C1 segment of cervical spinal cord (tissue), 14 donors: Measurements from ENCODE around the gene CDH4.

Source experiments
- DNase-seq, 14 donors: peaks; one replicate each; lab custom pipeline; 2025; lab: John Stamatoyannopoulos, UW

The CDH4 gene

DNA sequence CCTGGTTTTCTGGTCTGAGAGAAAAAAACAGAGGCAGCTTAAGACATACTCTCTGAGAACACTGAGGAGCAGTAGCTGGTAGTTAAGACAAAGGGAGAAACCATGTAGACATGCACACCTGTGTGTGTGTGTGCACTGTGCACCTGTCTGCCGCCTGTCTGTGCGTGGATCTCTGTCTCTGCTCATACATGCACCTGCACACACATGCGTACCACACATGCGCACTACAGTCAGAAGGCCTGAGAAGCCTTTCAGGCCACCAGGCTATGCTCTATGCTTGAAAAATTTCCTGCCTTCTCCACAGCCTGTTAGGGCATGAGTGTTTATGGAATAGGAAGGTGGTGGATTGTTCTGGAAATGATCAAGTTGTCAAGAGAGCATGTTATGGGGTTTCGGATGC, 103.5 kb downstream of the CDH4 start:
- no peak for DNase-seq

DNA sequence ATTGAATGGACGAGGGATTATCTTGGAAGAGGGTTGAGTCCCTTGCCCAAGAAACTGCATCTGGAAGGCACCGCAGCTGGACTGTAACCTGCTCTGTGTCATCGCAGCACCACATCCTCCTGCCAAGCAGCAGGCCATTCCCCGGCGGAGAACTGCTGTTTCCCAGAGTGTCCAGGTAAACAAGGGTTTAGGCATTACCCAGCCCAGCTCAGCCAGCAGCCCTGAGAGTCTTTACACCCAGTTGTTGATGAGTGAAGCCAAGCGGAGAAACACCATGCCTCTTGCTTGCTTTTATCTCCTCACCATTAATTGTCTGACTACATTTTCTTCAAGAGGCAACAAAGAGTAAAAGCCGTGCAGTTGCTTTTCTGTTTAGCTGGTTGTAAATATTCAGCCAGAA, 104.1 kb downstream of the CDH4 start:
- no peak for DNase-seq

DNA sequence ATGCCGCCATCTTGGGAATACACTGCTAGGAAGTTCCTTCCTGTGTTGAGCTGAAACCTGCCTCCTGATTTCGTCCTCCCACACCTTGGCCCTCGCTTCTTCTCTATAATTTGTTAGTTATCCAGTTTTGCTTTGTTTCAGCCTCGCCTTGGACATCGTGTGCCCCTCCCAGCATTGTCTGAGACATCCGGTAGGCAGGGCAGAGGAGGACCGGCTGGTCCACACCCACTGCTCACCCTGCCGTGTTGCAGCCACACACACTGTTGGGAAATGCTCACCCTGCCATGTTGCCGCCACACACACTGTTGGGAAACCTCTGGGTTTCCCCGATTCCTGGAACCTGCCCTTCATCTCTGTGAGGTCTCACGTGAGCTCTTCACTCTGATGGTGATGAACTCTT, 105.1 kb downstream of the CDH4 start:
- DNase-seq = no peak

DNA sequence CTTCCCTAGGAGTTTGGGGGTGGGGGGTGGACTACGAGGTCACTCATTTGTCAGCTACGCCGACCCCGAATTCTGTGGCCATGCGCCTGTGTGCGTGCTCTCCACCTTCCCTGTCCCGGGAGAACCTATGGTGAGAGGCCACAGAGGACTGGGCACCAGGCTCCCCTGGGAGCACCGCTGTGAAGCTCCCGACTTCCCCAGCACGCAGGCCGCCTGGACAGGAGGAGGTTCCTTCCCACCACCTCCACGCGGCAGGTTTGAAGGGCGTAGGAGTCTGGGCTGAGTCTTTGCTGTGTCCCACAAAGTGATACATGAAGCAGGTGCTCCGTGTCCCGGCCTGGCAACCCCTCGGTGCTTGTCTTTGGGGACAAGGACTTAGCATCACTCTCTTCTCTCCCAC, 107.2 kb downstream of the CDH4 start:
- DNase-seq = no peak

DNA sequence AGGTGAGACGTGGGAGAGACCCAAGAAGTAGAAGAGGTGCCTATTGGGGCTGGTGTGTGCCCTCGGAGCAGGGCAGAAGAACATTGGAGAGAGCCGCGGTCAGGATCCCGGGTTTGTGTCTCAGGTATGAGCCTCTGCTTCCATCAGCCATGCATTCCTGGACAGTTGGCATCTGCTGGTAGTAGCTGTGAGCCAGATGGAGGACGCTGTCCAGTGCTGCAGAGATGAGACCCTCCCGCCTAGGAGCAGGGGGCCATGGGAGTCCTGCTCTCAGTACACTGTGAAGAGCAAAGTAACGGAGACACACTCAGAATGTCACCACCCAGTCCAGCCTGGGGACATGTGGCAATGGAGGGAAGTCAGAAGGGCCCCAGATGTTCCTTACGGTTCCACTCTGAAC, 108.2 kb downstream of the CDH4 start:
- DNase-seq = no peak

DNA sequence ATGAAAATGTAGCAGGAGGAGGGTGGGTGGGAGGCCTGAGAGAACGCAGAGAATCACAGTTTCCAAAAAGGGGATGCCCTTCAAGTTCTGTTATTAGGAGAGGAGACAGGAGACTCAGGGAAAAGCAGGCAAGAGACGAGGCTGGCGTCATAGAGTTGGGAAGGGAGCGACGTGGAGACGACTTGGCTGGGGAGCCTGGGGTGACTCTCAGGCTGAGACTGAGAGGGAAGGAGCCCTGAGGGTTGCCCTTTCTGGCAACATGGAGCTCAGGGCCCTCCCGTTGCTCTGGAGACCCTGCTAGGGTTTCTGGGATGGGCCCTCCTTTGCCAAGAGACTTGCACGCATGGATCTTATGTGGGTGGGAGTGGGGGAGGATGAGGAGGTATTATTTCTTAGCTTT, 108.9 kb downstream of the CDH4 start:
- no peak for DNase-seq

DNA sequence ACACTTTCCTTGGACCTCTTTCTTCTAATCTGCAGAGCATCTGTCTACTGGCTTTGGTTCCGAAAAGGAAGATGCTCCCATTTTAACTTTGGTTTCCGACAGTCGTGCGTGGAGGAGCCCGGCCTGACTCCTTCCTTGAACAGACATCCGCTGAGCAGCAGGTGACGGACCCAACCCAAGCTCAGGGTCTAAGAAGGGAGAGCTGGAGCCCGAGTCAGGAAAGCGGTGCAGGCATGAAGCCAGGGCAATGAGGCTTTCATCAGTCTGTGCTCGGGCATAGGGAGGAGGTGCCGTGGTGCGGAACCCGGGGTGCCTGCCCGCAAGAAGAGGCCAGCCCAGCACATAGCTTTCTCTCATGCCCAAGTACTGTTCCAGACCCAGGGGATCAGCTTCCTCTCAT, 109.4 kb downstream of the CDH4 start:
- no peak for DNase-seq

DNA sequence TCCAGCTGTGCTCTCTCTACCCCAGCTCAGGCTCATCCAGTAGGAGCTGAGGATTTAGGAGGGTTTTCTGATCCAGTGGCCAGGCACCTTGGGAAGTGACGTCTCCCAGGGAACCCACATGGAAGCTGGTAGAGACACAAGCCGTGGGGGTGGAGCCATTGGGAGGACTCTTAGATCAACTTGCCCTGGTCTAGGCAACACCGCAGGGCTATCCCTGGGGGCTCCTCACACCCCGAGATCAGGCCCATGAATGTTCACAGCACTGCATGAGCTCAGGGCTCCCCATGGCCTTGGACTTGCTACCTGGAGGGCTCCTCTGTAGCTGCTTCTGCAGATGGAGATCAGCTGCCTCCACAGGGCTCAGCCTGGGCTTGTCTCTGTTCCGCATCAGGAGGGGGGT, 112.1 kb downstream of the CDH4 start:
- DNase-seq = no peak

DNA sequence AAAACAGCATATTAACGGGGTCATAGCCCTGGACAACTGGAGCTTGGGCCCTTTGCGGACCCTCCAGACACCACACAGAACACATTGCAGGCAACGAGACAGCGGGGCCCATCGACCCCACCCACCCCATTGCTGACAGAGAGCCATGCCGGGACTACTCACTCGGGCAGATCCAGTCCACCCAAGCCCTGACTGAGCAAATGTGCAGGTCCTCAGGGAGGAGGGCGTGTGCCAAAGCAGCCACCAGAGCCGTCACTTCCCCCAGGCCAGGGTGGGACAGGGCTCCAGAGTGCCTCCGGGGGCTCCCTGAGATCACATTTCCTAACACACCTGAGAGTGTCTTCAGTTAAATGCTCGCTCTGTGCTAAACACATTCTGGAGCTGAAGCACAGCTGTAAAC, 114.9 kb downstream of the CDH4 start:
- no peak for DNase-seq

DNA sequence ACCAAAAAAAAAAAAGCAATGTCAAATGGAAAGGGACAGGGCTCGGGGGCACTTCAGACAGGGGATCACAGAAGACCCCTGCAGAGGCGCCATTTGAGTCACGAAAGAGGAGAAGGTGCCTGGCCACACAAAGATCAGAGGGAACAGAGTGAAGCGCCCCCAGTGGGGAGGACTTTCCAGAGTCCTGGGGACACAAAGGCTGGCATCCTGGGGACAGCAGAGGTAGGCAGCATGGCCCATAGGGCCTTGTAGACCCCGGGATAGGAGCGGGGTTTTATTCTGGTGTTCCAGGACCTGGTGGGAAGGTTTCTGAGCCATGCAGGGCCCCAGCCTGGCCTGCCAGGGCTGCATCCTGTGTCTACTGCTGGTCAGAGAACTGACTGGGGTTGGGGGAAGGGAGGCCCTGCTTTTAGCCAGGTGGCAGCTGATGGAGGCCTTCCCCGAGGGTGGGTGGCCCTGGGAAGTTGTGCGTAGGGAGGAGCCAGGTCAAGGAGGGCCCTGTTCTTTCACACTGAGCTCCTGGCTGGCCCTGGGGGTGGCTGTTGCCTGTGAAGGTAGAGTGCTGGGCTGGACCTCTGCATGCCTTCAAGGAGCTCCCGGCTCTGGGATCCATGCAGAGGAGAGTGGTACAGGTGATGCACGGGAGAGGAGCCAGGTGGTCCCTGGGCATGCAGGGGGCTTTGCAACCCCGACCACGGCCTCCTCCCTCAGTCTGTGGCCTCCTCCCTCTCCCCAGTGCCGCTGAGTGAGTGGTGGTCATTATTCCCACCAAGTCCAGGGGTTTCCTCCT, 117.9 kb downstream of the CDH4 start:
- no peak for DNase-seq

DNA sequence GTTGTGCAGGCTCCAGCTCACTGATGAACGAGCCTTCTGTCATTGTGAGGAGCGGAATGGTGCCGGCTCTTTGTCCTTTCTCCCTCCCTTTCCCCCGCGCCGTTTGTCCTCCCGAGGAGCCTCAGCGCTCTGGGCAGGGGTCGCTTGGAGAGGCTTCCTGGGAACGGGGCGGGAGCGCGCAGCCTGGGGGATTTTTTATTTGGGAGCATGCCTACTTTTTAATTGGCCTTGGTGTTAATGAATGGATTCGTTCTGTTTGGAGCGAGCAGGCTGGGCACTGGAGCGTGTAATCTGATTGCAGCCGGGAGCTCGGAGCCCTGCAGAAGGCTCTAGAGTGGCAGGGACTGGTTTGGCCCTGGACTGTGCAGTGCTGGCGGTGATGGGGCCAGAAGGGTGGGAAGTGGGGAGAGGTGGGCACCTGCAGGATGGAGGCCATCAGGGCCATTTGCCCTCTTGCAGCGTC, 118.8 kb downstream of the CDH4 start:
- peak in 10 of 14 donors; percentile 8 to 25 (median 18) for DNase-seq

DNA sequence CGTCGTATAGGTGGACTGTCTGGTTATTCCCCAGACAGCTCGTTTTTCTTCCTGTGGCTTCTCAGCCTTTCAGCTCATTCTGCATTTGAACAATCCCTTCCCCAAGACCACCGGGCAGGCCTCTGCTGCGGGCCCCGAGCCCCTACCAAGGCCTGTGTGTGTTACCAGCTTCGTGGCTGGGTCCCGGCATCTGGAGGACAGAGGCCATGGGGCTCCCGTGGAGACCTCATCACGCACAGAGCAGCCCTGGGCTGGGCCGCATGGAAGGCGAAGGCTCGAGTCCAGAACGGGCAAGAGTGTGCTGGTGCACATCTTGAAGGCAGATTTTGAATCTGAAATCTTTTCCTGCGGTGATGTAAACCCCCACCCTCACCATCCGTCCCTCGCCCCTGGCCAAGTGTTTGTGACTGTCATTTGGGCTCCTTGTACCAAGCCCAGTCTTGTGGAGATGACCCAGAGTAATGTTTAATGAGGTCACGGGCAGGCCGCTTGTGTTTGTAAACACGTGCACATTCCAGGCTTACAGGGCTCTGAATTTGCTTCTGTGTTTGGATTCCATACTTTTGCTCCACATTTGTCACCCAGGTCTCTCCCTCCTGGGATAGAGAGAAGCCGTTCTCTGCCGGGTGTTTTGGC, 119.6 kb downstream of the CDH4 start:
- no peak for DNase-seq

DNA sequence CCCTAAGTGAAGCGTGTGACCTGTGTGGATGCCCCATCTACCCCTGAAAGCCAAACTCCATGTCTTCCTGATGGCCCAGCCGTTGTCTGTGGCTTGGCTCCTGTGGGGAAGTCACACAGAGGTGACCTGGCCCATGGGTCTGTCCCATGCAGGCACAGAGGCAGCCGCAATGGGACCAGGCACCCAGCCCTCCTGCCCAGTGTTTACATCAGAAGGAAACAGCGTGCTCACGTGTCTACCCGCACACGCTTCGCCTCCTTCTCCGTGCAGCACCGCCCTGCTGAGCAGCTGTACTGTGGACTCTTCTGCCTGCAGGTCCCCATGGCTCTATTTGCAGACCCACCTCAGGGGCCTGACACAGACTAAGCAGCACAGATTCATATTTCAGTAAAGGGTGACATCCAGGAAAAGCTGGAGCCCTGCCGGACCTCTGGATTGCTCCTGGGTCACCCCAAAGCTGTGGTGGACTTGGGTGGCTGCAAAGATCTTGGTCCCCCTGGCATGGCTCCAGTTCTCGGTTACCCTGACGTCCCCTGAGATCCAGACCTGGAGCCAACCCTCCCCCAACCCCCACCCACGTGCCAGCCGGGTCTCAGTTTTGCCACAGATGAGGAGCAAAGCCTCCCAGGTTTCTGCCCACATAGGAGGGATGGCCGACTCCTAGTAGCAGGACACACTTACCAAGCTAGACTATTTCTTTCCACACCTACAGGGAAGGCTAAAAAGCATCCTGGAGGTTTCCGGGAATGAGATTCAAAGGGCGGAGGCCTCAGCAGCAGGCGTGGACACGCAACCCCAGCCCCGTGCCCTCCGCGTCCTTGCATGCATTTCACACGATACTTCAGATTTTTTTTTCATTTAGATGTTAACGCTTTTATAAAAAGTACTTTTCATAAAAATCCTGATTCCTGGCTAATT, 120.3 kb downstream of the CDH4 start:
- DNase-seq = no peak

DNA sequence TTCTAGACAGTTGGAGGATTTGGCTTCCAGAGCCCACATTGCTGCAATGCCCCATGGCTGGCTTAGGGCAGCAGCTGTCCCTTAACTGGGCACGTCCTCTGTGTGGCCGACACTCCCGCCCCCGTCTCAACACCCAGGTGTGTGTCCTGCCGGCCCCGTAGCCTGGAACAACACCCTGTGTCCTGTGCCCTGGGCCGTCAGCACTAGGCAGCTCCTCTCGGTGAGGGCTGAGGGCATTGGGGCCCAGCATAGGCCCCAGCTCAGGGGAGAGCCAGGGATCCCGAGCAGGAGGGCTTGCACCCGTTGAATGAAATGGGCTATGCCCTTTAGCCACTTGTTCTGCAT, 121.0 kb downstream of the CDH4 start:
- no peak for DNase-seq

DNA sequence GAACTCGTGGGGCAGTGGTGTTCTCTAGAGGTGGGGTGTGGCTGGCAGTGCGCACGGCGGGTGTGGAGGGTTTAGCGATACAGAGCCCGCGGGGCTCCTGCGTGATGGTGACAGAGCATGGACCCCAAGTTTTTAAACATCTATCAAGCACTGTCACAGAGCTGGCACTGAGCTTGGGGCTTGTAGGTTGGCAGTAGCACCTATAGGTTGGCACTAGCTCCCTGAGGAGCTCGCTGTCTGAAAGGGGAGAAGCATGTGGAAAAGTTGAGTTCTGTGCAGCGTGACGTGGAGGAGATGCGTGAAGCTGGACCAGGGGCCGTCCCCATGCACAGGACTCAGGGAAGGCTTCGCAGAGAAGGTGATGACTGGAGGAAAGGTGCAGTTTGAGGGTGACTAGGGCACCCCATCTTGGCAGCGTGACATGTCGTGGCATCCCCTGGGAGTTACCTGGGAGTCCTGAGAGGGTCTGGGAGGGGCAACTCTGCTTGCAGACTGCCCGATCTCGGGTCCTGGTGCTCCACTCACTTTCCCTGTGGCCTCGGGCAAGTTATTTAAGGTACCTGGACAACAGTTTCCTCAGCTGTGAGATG, 122.0 kb downstream of the CDH4 start:
- no peak for DNase-seq

DNA sequence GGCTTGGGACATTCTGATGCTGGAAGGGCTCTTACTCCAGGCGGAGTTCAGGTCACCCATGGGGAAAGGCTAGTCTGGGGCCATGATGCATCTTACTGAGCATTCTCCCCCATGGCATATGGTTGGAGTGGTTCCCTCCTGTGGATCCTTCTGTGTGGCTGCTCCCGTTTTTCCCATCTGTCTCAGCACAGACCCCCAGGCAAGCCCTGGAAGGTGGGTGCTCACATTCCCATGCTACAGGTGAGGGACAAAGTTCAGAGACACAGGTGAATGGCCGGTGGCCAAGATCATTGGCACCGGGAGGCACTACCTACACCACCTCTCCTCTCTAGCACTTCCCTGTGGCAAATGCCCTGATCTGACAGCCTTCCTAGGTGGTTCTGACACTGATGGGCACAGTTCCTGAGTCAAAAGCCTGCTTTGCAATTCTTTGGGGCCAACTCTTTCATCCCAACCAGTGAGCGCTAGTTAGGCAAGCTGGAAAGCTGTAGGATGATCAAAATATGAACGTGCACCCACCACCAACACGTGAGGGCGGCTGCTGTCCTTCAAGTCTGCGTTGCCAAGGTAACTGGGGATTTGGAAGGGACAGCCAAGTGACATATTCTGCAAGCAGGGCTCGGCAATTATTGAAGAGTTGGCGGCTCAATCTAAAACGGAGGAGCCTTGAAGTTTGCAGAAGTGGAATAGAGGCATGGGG, 124.6 kb downstream of the CDH4 start:
- DNase-seq = no peak

DNA sequence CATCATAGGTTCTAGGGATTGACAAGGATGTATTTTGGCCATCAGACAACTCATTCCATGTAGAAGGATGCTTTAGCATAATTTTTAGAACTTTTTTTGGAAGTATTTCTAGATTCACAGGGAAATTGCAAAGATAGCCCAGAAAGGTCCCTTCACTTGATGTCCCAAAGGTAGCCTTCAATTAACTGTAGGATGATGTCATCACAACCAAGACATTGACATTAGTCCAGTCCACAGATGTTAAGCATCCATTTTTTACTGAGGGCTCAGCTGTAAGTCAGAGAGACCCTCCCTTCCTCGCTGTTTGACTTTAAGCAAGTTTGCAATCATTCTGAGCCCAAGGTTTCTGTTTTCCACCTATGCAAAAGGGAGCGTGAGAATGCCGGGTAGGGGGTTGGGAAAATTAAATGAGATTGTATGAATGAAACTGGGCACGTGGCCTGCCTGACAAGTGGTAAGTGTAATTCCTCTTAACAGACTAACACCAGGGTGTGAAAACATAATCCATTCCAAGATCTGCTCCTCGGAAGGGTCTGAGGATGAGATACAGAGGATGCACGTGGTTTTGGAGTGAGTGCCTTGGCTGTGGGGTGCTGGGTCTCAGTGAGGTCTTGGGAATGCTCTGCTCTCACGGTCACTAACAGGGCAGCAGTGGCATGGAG, 126.8 kb downstream of the CDH4 start:
- DNase-seq = no peak

DNA sequence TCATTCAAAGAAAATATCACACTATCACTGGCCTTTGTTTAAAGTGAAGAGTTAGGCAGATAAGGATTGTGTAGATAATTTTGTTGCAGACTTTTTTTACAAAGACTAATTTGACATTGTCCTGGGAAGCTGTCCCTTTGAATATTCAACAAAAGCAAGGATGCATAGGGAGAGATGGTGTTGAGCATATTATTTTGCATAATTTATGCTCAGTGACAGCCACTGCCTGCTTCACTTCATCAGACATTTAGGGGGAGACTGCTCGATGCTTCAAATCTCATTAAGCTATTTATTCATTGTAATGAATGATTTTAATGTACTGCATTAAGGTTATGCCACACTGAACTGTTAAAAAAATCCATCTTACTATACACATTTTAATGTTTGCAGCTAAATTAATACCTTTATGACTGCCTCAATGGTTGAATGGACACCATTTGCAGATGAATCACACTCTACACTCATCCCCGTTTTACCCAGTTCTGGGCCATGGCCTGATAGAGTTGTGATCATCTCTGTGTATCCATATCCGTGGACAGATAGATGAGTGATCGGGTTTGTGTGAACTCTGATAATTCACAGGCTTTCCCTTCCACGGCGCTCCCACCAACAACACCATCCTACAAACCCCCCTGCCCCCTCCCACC, 128.0 kb downstream of the CDH4 start:
- no peak for DNase-seq

DNA sequence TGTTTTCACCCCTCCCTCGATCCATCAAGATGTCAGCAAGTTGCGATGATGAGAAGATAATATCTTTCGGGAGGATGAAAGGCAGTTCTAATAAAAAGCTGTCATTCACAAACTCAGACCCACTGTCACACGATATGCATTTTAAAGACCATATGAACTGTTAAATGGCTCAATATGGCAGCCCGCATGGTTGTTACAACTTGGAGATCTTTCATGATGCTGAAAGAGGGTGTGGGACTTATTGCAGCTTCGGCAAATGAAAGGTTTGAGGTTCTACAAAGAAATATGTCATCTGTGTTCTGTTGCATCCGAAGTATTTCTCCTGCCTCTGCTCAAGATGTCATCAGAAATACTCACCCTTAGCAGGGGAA, 128.5 kb downstream of the CDH4 start:
- no peak for DNase-seq

DNA sequence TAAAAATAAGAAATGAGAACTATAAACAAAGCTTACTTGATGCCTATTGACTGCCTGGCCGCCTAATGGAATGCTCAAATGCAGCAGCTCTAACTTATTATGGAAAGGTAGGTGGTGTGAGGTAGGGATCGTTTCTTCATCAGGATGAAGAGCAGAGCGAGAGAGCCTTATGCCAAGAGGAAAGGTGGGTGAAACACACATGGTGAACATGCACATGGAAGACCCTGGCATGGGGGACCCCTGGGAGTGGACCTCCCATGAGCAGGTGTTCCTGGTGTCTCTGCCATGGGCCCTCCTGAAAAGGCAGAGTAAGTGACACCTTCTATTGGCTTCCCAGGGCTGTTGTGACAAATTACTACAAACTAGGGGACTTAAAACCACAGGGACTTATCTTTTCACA, 130.1 kb downstream of the CDH4 start:
- no peak for DNase-seq
